GM20000 (cell line): ENCODE measurements around the gene PDGFD.

ENCODE experiments used
- DNase-seq: peaks from one replicate; pipeline ENCODE4 v3.0.0; 2012; ENCODE audit warnings: low spot score
- CTCF ChIP-seq: IDR thresholded peaks from 2 replicates; pipeline ENCODE4 v1.5.1; 2012; ENCODE audit warnings: mild to moderate bottlenecking, control low read depth; ENCODE audit errors: extremely low read depth, missing control alignments

PDGFD gene

GRCh38 chr11:104095791-104096190 lies 68.2 kb downstream of the PDGFD start:
- TF ChIP-seq CTCF: no peak
- no peak for DNase-seq

- no peak for TF ChIP-seq CTCF
- no peak for DNase-seq
Observed at GRCh38 chr11:104094576-104094975, 69.4 kb downstream of the PDGFD start.

- no peak for TF ChIP-seq CTCF
- DNase-seq: no peak
Observed at GRCh38 chr11:104093426-104094280, 70.3 kb downstream of the PDGFD start.

- no peak for TF ChIP-seq CTCF
Observed at GRCh38 chr11:104092744-104093143, 71.2 kb downstream of the PDGFD start.

GRCh38 chr11:104091281-104092096 lies 72.5 kb downstream of the PDGFD start:
- DNase-seq: no peak
- TF ChIP-seq CTCF: no peak

More at GRCh38 chr11:104092744-104093143, 71.2 kb downstream of the PDGFD start:
- DNase-seq: no peak

GRCh38 chr11:104090767-104091166 lies 73.2 kb downstream of the PDGFD start:
- DNase-seq: no peak
- no peak for TF ChIP-seq CTCF

GRCh38 chr11:104089481-104089880 lies 74.5 kb downstream of the PDGFD start:
- TF ChIP-seq CTCF: no peak

More at GRCh38 chr11:104089481-104089880, 74.5 kb downstream of the PDGFD start:
- no peak for DNase-seq
